Measurements from ENCODE around the gene AP2A2.

Gene AP2A2

DNA sequence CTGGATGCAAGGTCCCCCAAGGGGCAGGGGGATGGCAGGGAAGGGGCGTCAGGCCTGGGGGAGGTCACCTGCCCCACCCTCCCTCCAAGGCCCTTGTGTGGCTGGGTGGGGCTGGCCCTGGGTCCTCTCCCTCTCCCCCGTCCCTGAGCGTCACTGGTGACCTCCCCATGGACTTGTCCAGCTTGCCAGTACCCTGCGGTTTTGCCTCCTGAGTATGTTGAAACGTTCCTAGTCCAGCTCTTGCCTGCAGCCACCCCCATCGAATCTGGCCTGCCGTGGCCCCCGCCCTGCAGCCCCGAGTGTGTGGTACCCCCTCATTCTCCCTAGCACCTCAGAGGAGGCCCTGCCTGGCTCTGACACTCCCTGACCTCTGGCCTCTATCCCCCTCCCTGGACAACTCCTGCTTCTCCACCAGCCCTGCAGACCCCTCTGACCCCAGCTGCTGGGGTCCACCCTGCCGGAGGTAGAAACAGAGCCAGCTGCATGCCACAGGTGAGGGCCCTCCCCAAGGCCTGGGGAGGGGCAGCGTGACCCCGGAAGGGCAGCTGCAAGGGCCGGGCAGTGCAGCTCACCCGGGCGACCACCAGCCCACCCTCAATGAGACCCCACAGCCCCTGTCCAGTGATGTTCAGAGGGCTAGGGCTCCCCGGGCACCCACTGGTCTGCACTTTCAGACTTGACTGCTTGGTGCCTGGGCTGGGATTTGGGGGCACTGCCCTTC lies 114.9 kb downstream of the AP2A2 start:
- peaks cover 11% of the 10 kb centered on the region for H3K27me3 Mint-ChIP-seq
- DNase-seq (ENCODE audit: low spot score in 2 of 2) (no peak), ATAC-seq (replicated peaks; ENCODE audit: extremely low read depth, poor library complexity, severe bottlenecking) (no peak)
- no peak overlapping the region for H3K27ac Mint-ChIP-seq (ENCODE audit: low read depth)
- H3K4me1 Mint-ChIP-seq, result no peaks in the 10 kb centered on the region
- H3K4me3 Mint-ChIP-seq, result no peak overlapping the region
- H3K9me3 Mint-ChIP-seq, result no peaks in the 10 kb centered on the region
- peaks cover 2% of the 10 kb centered on the region for H3K36me3 Mint-ChIP-seq (ENCODE audit: insufficient read depth)

DNA sequence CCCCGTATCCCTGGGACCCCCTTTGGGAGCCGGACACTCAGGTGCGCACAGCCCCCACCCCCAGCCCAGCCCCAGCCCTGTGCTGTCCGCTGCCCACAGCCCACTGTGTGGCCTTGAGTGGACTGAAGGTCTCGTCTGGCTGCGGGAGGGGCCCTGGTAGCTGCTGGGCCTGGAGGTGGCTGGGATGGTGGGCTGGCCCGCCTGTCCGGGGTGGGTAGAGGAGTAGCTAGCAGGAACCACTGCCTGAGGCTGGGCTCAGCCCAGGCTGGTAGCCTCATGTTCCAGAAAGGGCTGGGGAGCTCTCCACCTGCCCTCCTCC lies 115.4 kb downstream of the AP2A2 start:
- H3K36me3 Mint-ChIP-seq (ENCODE audit: insufficient read depth), result peaks cover 2% of the 10 kb centered on the region
- no peaks in the 10 kb centered on the region for H3K4me1 Mint-ChIP-seq
- DNase-seq (ENCODE audit: low spot score in 2 of 2) (no peak), ATAC-seq (replicated peaks; ENCODE audit: extremely low read depth, poor library complexity, severe bottlenecking) (no peak)
- no peaks in the 10 kb centered on the region for H3K9me3 Mint-ChIP-seq
- H3K27me3 Mint-ChIP-seq, result peaks cover 11% of the 10 kb centered on the region
- no peak overlapping the region for H3K27ac Mint-ChIP-seq (ENCODE audit: low read depth)
- no peak overlapping the region for H3K4me3 Mint-ChIP-seq

DNA sequence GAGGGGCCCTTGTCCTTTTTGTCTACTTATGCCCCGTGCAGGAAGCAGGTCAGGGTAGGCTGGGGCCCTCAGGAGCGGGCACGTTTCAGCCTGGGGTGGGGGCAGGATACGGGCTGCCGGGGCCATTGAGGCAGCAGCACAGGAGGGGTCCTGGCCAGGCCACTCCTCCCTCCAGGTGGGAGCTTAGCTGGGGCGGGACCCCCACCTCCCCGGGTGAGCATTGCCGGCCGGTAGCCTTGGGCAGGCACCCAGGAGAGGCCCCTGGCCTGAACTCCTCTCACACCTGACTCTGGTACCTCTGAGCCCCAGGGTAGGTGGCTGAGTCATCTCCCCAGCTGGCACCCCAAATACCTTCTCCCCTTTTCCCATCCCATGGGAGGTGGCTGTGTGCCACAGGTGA lies 115.8 kb downstream of the AP2A2 start:
- Mint-ChIP-seq H3K4me1 (no peaks in the 10 kb centered on the region), H3K9me3 (no peaks in the 10 kb centered on the region), H3K36me3 (ENCODE audit: insufficient read depth) (peaks cover 2% of the 10 kb centered on the region), H3K27me3 (peaks cover 12% of the 10 kb centered on the region), H3K4me3 (no peak overlapping the region), H3K27ac (ENCODE audit: low read depth) (no peak overlapping the region)
- DNase-seq (ENCODE audit: low spot score in 2 of 2) (no peak), ATAC-seq (replicated peaks; ENCODE audit: extremely low read depth, poor library complexity, severe bottlenecking) (no peak)

DNA sequence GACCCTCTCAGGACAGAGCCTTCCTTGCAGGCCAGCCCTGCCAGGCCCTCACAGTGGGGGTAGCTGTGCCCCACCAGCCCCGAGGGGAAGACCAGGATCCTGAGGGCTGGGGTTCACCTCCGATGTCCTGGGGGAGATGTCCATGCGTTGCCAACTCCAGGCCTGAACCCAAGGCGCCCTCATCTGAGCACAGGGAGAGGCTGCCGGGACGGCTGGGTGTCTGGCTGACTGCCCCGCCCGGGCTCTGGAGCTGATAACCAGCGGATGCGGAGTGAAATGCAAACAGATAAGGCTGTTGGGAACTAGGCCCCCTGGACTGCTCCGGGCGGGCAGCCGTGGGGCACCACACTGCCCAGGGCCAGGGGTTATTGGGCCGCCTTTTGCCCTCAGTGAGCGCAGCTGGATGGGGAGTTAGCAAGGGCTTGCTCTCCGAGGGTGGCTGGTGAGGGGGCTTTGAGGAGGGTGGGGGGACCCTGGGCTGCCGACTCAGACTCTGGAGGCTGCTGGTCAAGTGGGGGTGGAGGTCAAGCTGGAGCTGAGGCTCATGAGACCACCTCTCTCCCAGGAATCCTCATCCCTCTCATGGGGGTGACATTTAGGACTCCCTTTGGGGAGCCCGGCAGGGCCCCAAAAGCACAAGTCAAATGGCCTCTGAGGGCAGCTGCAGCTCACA lies 116.4 kb downstream of the AP2A2 start:
- peaks cover 2% of the 10 kb centered on the region for H3K36me3 Mint-ChIP-seq (ENCODE audit: insufficient read depth)
- no peak overlapping the region for H3K4me3 Mint-ChIP-seq
- DNase-seq (ENCODE audit: low spot score in 2 of 2) (no peak), ATAC-seq (replicated peaks; ENCODE audit: extremely low read depth, poor library complexity, severe bottlenecking) (no peak)
- no peaks in the 10 kb centered on the region for H3K4me1 Mint-ChIP-seq
- peaks cover 18% of the 10 kb centered on the region for H3K27me3 Mint-ChIP-seq
- no peaks in the 10 kb centered on the region for H3K9me3 Mint-ChIP-seq
- no peak overlapping the region for H3K27ac Mint-ChIP-seq (ENCODE audit: low read depth)

DNA sequence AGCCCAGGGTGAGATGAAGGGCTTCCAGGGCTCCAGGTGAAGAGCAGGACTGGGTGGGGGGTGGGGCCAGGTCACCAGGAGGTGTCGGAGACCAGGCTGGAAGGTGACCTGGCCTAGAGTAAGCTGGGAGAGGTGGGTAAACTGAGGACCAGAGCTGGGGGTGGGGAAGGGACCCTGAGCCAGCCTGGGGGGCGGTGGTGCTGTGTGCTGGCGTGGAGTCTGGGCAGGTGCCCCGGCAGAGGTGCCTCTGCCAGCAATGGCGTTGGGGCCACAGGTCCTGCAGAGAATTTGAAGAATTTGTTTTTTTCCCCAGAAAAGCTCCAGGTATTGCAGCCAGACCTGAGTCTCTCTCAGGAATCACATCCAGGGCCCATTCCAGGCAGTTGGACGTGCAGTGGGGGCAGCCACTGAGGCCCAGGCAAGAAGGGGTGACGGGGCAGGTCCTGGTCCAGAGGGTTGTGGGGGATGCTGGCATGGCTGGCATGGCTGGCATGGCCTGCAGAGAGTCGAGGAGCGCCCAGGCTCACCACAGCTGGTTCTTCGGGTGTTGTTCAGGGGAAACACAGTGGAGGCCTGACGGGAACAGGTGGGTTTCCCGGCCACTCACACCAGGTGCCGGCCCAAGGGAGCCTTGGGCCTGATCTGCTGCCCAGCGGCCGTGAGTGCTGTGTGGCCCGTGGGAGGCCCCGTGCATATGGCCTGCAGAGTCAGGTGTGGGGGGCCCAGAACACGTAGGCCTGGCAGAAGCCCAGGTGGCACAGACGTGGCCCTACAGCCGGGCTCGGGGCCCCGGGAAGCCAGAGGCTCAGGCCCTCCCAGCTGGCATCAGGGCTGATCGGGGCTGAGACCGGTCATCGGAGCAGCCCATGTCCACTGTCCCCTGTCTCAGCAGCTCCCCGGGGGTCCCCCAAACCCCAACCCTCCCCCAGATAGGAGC lies 117.2 kb downstream of the AP2A2 start:
- H3K4me1 Mint-ChIP-seq, result no peaks in the 10 kb centered on the region
- H3K36me3 Mint-ChIP-seq (ENCODE audit: insufficient read depth), result peaks cover 3% of the 10 kb centered on the region
- no peaks in the 10 kb centered on the region for H3K9me3 Mint-ChIP-seq
- peaks cover 26% of the 10 kb centered on the region for H3K27me3 Mint-ChIP-seq
- ATAC-seq (replicated peaks; ENCODE audit: extremely low read depth, poor library complexity, severe bottlenecking) (no peak), DNase-seq (ENCODE audit: low spot score in 2 of 2) (no peak)
- H3K27ac Mint-ChIP-seq (ENCODE audit: low read depth), result no peak overlapping the region
- H3K4me3 Mint-ChIP-seq, result no peak overlapping the region

DNA sequence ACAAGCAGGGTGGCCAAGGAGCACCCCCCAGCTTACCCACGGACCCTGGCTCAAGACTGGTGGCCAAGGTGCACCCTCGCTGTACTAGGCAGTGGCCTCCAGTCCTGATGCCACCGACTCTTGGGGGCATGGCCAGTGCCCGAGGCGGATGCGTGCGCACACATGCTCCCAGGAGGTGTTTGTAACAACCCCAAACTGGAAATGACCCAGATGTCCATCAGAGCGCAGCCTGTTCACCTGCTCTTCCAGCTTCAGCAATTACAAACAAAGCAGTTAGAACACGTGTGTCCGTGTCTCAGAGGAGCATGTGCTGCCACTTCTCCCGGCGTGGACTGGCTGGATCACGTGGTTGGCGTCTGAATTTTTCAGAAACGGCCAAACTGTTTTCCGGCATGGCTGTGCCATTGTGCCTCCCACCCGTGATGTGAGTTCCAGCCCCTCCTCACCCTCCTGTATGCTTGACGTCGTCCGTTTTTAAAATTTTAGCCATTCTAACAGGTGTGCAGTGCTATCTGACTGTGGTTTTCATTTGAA lies 118.0 kb downstream of the AP2A2 start:
- Mint-ChIP-seq H3K27me3 (peaks cover 33% of the 10 kb centered on the region), H3K27ac (ENCODE audit: low read depth) (no peak overlapping the region), H3K4me1 (no peaks in the 10 kb centered on the region), H3K4me3 (no peak overlapping the region), H3K36me3 (ENCODE audit: insufficient read depth) (peaks cover 2% of the 10 kb centered on the region), H3K9me3 (no peaks in the 10 kb centered on the region)
- DNase-seq (ENCODE audit: low spot score in 2 of 2) (no peak), ATAC-seq (replicated peaks; ENCODE audit: extremely low read depth, poor library complexity, severe bottlenecking) (no peak)

DNA sequence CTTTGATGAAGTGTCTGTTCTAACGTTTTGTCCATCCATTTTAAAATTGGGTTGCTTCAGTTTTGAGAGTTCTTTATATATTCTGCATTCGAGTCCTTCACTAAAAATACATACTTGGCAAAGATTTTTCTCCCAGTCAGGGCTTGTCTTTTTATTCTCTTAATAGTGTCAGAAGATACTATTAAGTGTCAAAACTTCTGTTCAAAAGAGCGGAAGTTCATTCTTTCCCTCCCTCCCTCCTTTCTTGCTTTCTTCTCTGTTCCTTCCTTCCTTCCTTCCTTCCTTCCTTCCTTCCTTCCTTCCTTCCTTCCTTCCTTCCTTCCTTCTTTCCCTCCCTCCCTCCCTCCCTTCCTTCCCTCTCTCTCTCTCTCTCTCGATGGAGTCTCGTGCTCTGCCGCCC lies 118.5 kb downstream of the AP2A2 start:
- DNase-seq (ENCODE audit: low spot score in 2 of 2) (no peak), ATAC-seq (replicated peaks; ENCODE audit: extremely low read depth, poor library complexity, severe bottlenecking) (no peak)
- Mint-ChIP-seq H3K4me3 (no peak overlapping the region), H3K9me3 (no peaks in the 10 kb centered on the region), H3K27ac (ENCODE audit: low read depth) (no peak overlapping the region), H3K36me3 (ENCODE audit: insufficient read depth) (peaks cover 2% of the 10 kb centered on the region), H3K4me1 (no peaks in the 10 kb centered on the region), H3K27me3 (peaks cover 39% of the 10 kb centered on the region)

DNA sequence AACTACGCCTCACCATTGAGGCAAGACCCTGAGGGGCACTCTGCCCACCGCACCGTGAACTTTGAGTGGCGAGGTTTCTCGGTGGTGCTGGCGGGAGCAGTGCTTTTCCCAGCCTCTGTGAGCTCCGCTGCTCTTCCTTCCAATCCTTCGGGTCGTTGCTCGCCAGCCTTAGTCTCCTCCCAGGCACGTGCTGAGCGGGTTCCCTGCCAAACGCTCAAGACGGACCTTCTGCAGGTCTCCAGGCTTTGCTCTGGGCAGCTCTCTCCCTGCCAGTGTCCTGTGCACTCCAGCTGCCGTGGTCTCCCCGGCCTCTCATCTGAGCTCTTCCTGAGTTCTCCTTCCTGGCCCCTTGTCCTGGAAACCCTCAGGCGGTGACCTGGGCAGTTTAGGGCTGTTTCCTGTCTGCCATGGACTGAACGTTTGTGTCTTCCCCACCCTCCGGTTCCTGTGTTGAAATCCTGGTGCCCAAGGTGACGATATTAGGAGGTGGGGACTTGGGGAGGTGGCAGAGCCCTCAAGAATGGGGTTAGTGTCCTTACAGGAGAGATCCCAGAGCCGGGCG lies 122.0 kb downstream of the AP2A2 start:
- H3K27ac Mint-ChIP-seq (ENCODE audit: low read depth), result no peak overlapping the region
- no peaks in the 10 kb centered on the region for H3K4me1 Mint-ChIP-seq
- H3K9me3 Mint-ChIP-seq, result no peaks in the 10 kb centered on the region
- no peak overlapping the region for H3K4me3 Mint-ChIP-seq
- H3K27me3 Mint-ChIP-seq, result peaks cover 52% of the 10 kb centered on the region
- DNase-seq (ENCODE audit: low spot score in 2 of 2) (no peak), ATAC-seq (replicated peaks; ENCODE audit: extremely low read depth, poor library complexity, severe bottlenecking) (no peak)
- H3K36me3 Mint-ChIP-seq (ENCODE audit: insufficient read depth), result peaks cover 2% of the 10 kb centered on the region

DNA sequence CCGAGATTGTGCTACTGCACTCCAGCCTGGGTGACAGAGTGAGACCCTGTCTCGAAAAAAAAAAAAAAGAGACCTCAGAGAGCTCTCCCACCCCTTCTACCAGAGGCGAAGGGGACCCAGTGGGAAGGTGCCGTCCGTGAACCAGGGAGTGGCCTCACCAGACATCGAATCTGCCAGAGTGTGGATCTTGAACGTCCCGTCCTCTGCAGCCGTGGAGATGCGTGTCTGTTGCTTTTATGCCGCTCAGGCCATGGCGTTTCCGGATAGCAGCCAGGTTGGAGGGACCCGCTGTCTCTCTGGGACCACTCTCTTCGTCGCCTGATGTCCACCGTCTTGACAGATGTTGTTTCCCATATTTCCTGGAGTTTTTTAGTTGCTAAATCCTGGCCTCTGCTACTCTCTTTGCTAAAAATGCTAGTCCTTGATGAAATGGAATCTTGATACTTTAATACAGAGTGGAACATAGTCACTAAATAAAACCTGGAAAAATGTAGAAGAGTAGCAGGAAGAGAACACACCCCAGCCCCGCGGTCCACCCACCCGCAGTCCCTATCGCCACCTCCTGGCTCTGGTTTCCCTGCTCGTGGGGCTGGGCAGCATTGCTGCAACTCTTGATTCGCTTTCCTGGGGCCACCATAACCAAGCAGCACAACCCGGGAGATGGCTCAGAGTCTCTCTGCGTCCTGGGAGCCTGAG lies 122.9 kb downstream of the AP2A2 start:
- H3K9me3 Mint-ChIP-seq, result no peaks in the 10 kb centered on the region
- peaks cover 2% of the 10 kb centered on the region for H3K36me3 Mint-ChIP-seq (ENCODE audit: insufficient read depth)
- no peak overlapping the region for H3K27ac Mint-ChIP-seq (ENCODE audit: low read depth)
- H3K27me3 Mint-ChIP-seq, result peaks cover 51% of the 10 kb centered on the region
- H3K4me3 Mint-ChIP-seq, result no peak overlapping the region
- H3K4me1 Mint-ChIP-seq, result no peaks in the 10 kb centered on the region
- DNase-seq (ENCODE audit: low spot score in 2 of 2), result no peak
- no peak for ATAC-seq (replicated peaks; ENCODE audit: extremely low read depth, poor library complexity, severe bottlenecking)

DNA sequence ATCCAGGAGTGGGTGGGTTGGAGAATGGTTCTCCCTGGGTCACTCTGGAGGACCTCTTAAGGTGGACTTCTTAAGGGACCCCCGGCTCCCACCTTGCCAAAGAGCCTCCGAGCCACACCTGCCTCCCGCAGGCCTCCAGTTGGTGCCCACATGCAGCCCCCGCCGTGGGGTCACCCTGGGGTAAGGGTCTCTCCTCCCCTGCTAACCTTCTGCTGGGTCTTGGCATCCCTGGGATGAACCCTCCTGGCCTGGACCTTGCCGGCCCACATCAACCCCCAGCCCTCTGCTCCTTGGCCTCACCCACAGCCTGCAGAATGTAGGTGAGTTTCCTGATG lies 123.4 kb downstream of the AP2A2 start:
- Mint-ChIP-seq H3K27ac (ENCODE audit: low read depth) (no peak overlapping the region), H3K4me1 (no peaks in the 10 kb centered on the region), H3K4me3 (no peak overlapping the region), H3K36me3 (ENCODE audit: insufficient read depth) (peaks cover 2% of the 10 kb centered on the region), H3K27me3 (peaks cover 46% of the 10 kb centered on the region), H3K9me3 (no peaks in the 10 kb centered on the region)
- DNase-seq (ENCODE audit: low spot score in 2 of 2), result no peak
- ATAC-seq (replicated peaks; ENCODE audit: extremely low read depth, poor library complexity, severe bottlenecking), result no peak

DNA sequence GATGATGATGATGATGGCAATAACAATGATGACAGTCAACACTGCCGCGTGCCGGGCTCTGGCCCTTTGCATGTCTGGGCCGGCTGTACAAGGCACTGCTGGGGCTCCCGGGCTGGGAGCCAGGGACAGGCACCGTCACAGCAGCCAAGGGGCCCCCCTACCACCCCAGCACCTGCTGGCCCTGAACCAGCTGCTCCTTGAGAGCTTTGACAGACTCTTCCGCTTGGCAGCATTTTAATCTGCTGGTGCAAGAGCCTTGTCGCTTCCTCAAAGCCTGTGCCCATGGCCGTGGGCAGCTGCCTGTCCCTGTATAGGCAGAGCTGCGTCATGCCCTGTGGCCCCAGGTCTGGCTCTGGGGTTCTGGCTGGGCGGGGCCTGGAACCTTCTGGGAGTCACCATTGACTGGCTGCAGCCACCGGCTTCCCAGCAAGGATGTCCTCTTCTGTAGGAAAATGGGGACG lies 123.8 kb downstream of the AP2A2 start:
- Mint-ChIP-seq H3K9me3 (no peaks in the 10 kb centered on the region), H3K27me3 (peaks cover 42% of the 10 kb centered on the region), H3K27ac (ENCODE audit: low read depth) (no peak overlapping the region), H3K36me3 (ENCODE audit: insufficient read depth) (peaks cover 2% of the 10 kb centered on the region), H3K4me3 (no peak overlapping the region), H3K4me1 (no peaks in the 10 kb centered on the region)
- DNase-seq (ENCODE audit: low spot score in 2 of 2) (no peak), ATAC-seq (replicated peaks; ENCODE audit: extremely low read depth, poor library complexity, severe bottlenecking) (no peak)
